HCT116 (cell line): ENCODE data around the gene RPS6KC1. TPM values are rescaled to one million over a fixed set of nuclear protein-coding genes. Genes with fewer than 3 reads are reported as not detected.

ENCODE experiments used
- ATAC-seq: fragments of 200-7000 bp; cut with Tn5 transposase; 2 replicates; pipeline ENCODE4 v1.9.1; 2020; ENCODE audit warnings: mild to moderate bottlenecking, moderate library complexity
- BruUV-seq: library from RNA; stranded (reverse); fragments of 400-500 nt; replicated peaks from 2 replicates; lab custom pipeline; 2021; lab: Mats Ljungman, UMichigan
- CTCF ChIA-PET: fragments of 300-600 bp; sonication (Branson Sonifier 250); formaldehyde crosslinking; loops from one replicate; lab custom pipeline; 2021; ENCODE audit warnings: antibody characterized with exemption; lab: Charles Lee
- POLR2A ChIA-PET: fragments of 300-600, 350-600 bp; sonication (Branson Sonifier 250); formaldehyde crosslinking; loops from one replicate; lab custom pipeline; 2021; ENCODE audit warnings: antibody characterized with exemption; lab: Charles Lee
- RAD21 ChIA-PET, 2 experiments: fragments of 300-600 bp; sonication (Branson Sonifier 250); formaldehyde crosslinking; loops; one replicate each; lab custom pipeline; 2023; ENCODE audit warnings: low total read pairs in 2 of 2; ENCODE audit not compliant: uncharacterized antibody in 2 of 2, unreplicated experiment in 2 of 2, low non-redundant PET in 1 of 2; lab: Charles Lee
- DNase-seq: peaks from one replicate; pipeline ENCODE4 v3.0.0-alpha.2; 2010; ENCODE audit warnings: low read depth, low spot score
- H2AFZ ChIP-seq: fragments of 200-600 bp; shearing (Covaris generic), sonication (generic); 2 replicates; pipeline ENCODE4 v1.6.1; 2017; ENCODE audit warnings: low read depth, mixed run types, mixed read lengths, antibody characterized with exemption, low read length; ENCODE audit not compliant: poor library complexity, severe bottlenecking
- H3K27ac ChIP-seq: 2 replicates; pipeline ENCODE4 v1.5.1; 2012; ENCODE audit warnings: low read depth, low read length
- H3K27me3 ChIP-seq: fragments of 200-600 bp; sonication (generic); 2 replicates; pipeline ENCODE4 v1.6.1; 2016; ENCODE audit warnings: mixed run types, low read length, mixed read lengths; ENCODE audit not compliant: insufficient read depth
- H3K36me3 ChIP-seq, 2 experiments: fragments of 200-500 bp in 1 of 2; fragments of 200-600 bp in 1 of 2; sonication (Bioruptor generic) in 1 of 2; sonication (generic) in 1 of 2; 2 replicates each; pipeline versions ENCODE4 v1.5.1 to v1.6.1; 2014 to 2016; ENCODE audit warnings: low read length in 2 of 2, inconsistent platforms in 1 of 2, mixed read lengths in 1 of 2, mixed run types in 1 of 2; ENCODE audit not compliant: insufficient read depth in 2 of 2, control insufficient read depth in 1 of 2
- H3K4me1 ChIP-seq, 2 experiments: fragments of 200-600 bp in 1 of 2; sonication (generic) in 1 of 2; 2 replicates each; pipeline versions ENCODE4 v1.5.1 to v1.6.1; 2012 to 2017; ENCODE audit warnings: low read length in 2 of 2, inconsistent platforms in 1 of 2, mild to moderate bottlenecking in 1 of 2, mixed read lengths in 1 of 2, mixed run types in 1 of 2, moderate library complexity in 1 of 2; ENCODE audit not compliant: insufficient read depth in 2 of 2, control insufficient read depth in 1 of 2
- H3K4me2 ChIP-seq: fragments of 200-600 bp; sonication (generic); 2 replicates; pipeline ENCODE4 v1.6.1; 2017; ENCODE audit warnings: mixed run types, low read length, mixed read lengths
- H3K4me3 ChIP-seq, 2 experiments: fragments of 200-600 bp in 1 of 2; sonication (generic) in 1 of 2; replicated peaks in 1 of 2; 2 replicates each; pipeline ENCODE4 v1.5.1; 2011 to 2016; ENCODE audit warnings: low read length in 2 of 2, control low read depth in 1 of 2, low read depth in 1 of 2, mild to moderate bottlenecking in 1 of 2, mixed read lengths in 1 of 2, mixed run types in 1 of 2
- H3K79me2 ChIP-seq: fragments of 200-600 bp; sonication (generic); 2 replicates; pipeline ENCODE4 v1.6.1; 2017; ENCODE audit warnings: mild to moderate bottlenecking, mixed run types, low read length, moderate library complexity, mixed read lengths; ENCODE audit not compliant: insufficient read depth
- H3K9ac ChIP-seq: fragments of 200-600 bp; sonication (generic); 2 replicates; pipeline ENCODE4 v1.6.1; 2016; ENCODE audit warnings: low read length, mixed read lengths
- H3K9me2 ChIP-seq: fragments of 200-600 bp; sonication (generic), shearing (Covaris generic); 2 replicates; pipeline ENCODE4 v1.6.1; 2017; ENCODE audit warnings: mixed run types, mild to moderate bottlenecking, moderate library complexity; ENCODE audit not compliant: insufficient read depth
- H3K9me3 ChIP-seq, 2 experiments: fragments of 200-500 bp in 1 of 2; fragments of 200-600 bp in 1 of 2; sonication (Bioruptor generic) in 1 of 2; sonication (generic) in 1 of 2; 2 replicates each; pipeline ENCODE4 v1.6.1; 2014 to 2017; ENCODE audit warnings: low read length in 2 of 2, mixed read lengths in 2 of 2, inconsistent platforms in 1 of 2, low read depth in 1 of 2, mild to moderate bottlenecking in 1 of 2, mixed run types in 1 of 2, moderate library complexity in 1 of 2; ENCODE audit not compliant: control insufficient read depth in 1 of 2, insufficient read depth in 1 of 2
- H4K20me1 ChIP-seq: fragments of 200-600 bp; sonication (generic), shearing (Covaris generic); 2 replicates; pipeline ENCODE4 v1.6.1; 2017; ENCODE audit warnings: mixed run types, mild to moderate bottlenecking, moderate library complexity; ENCODE audit not compliant: insufficient read depth
- ATF3 ChIP-seq: IDR thresholded peaks from 2 replicates; pipeline ENCODE4 v1.6.1; 2012
- CBX3 ChIP-seq: IDR thresholded peaks from 2 replicates; pipeline ENCODE4 v1.6.1; 2012; ENCODE audit warnings: low read depth
- EGR1 ChIP-seq: IDR thresholded peaks from 2 replicates; pipeline ENCODE4 v1.6.1; 2012; ENCODE audit warnings: low read depth
- EZH2 ChIP-seq: fragments of 200-600 bp; sonication (generic); IDR thresholded peaks from 2 replicates; pipeline ENCODE4 v1.6.1; 2017; ENCODE audit warnings: antibody characterized with exemption, mixed run types
- EZH2phosphoT487 ChIP-seq: fragments of 200-600 bp; IDR thresholded peaks from 2 replicates; pipeline ENCODE4 v1.6.1; 2018; ENCODE audit warnings: antibody characterized with exemption, borderline replicate concordance
- FOSL1 ChIP-seq: IDR thresholded peaks from 2 replicates; pipeline ENCODE4 v1.6.1; 2012; ENCODE audit warnings: low read depth
- JUND ChIP-seq: IDR thresholded peaks from 2 replicates; pipeline ENCODE4 v1.6.1; 2012
- MAX ChIP-seq: IDR thresholded peaks from 2 replicates; pipeline ENCODE4 v1.6.1; 2012
- POLR2A ChIP-seq: IDR thresholded peaks from 2 replicates; pipeline ENCODE4 v1.7.0; 2011; ENCODE audit warnings: borderline replicate concordance; ENCODE audit not compliant: insufficient read depth, insufficient read length; ENCODE audit errors: extremely low read depth
- POLR2AphosphoS5 ChIP-seq: IDR thresholded peaks from 2 replicates; pipeline ENCODE4 v1.6.1; 2011; ENCODE audit warnings: mild to moderate bottlenecking, low read depth, low read length, moderate library complexity
- REST ChIP-seq: IDR thresholded peaks from 2 replicates; pipeline ENCODE4 v1.6.1; 2012; ENCODE audit warnings: low read depth
- SRF ChIP-seq: IDR thresholded peaks from 2 replicates; pipeline ENCODE4 v1.6.1; 2012; ENCODE audit warnings: low read depth
- ZBTB33 ChIP-seq: IDR thresholded peaks from 2 replicates; pipeline ENCODE4 v1.6.1; 2011; ENCODE audit warnings: mild to moderate bottlenecking, low read length, moderate library complexity; ENCODE audit not compliant: insufficient replicate concordance; ENCODE audit errors: extremely low read depth
- ZFX ChIP-seq: fragments of 450-650 bp; IDR thresholded peaks from 2 replicates; pipeline ENCODE4 v1.6.1; 2017
- ZNF274 ChIP-seq: fragments of 200-500 bp; sonication (Bioruptor generic); IDR thresholded peaks from 2 replicates; pipeline ENCODE4 v1.6.1; 2014; ENCODE audit warnings: mild to moderate bottlenecking, low read depth, low read length, inconsistent platforms
- intact Hi-C: fragments of 100-400 bp; cut with micrococcal nuclease; formaldehyde crosslinking; loops from 2 replicates; pipeline ENCODE4 v1.10.0; 2022
- total RNA-seq: library from RNA; stranded (reverse); gene quantifications from one replicate; pipeline ENCODE4 v1.2.1, GENCODE V29; 2021; ENCODE audit not compliant: unreplicated experiment

Gene RPS6KC1
- total RNA-seq, 1 experiment from 2014 or later, result 15.9 TPM

GRCh38 chr1:213050745-213051126, 305 bp upstream of the RPS6KC1 start:
- DNase-seq (no peak), ATAC-seq (peak; percentile 45)
- Histone ChIP-seq H3K9ac (peak overlapping the region; percentile 70), H2AFZ (peak overlapping the region; percentile 24), H3K36me3 (no peaks in the 10 kb centered on the region), H3K4me3 (peak overlapping the region; percentile 93), H3K4me1 (peaks cover 8 to 24% of the 10 kb centered on the region in 2 experiments; a peak in 3 of 4 replicates), H4K20me1 (no peaks in the 10 kb centered on the region), H3K79me2 (peaks cover 44% of the 10 kb centered on the region), H3K27me3 (no peaks in the 10 kb centered on the region), H3K9me3 (no peaks in the 10 kb centered on the region), H3K4me2 (peak overlapping the region; percentile 83), H3K27ac (peak overlapping the region; percentile 60), H3K9me2 (no peaks in the 10 kb centered on the region)
- no TSS peak for BruUV-seq
- TF ChIP-seq EGR1 (no peak), JUND (no peak), CBX3 (no peak), ATF3 (no peak), MAX (no peak), ZBTB33 (no peak), FOSL1 (no peak), ZNF274 (no peak), POLR2A (no peak), POLR2AphosphoS5 (no peak), SRF (no peak), ZFX (no peak), EZH2 (no peak), REST (no peak), EZH2phosphoT487 (no peak)
- ChIA-PET RAD21 (no interaction called here), POLR2A (no interaction called here), CTCF (interaction anchor here (1.0 to 1.1 kb wide), 2 partner anchors 11 to 301 kb away, joined by 3 read pairs; no protein-coding TSS in a partner anchor)
- intact Hi-C loops, result no loop called here
